WTC11 (cell line): ENCODE results near the gene RPL18. TPM values are rescaled to one million over a fixed set of nuclear protein-coding genes. Genes with fewer than 3 reads are reported as not detected.

Experiments used
- ATAC-seq: fragments of 200-7000 bp; cut with Tn5 transposase; 2 replicates; pipeline ENCODE4 v1.10.0; 2021; ENCODE audit warnings: mild to moderate bottlenecking, moderate library complexity
- CTCF ChIA-PET: fragments of 300-600 bp; sonication (Branson Sonifier 250); formaldehyde crosslinking; loops from one replicate; lab custom pipeline; 2021; ENCODE audit warnings: antibody characterized with exemption; lab: Charles Lee
- POLR2A ChIA-PET: fragments of 350-600 bp; sonication (Branson Sonifier 250); formaldehyde crosslinking; loops from one replicate; lab custom pipeline; 2021; ENCODE audit warnings: antibody characterized with exemption; lab: Charles Lee
- DNase-seq: peaks from one replicate; pipeline ENCODE4 v3.0.0; 2021; ENCODE audit warnings: low spot score
- H3K27ac Mint-ChIP-seq: 2 replicates; pipeline ENCODE4 v1.8.0; 2021; ENCODE audit warnings: mixed read lengths
- H3K27me3 Mint-ChIP-seq: 2 replicates; pipeline ENCODE4 v1.8.0; 2021; ENCODE audit warnings: low read depth, mild to moderate bottlenecking, moderate library complexity, mixed read lengths
- H3K36me3 Mint-ChIP-seq: 2 replicates; pipeline ENCODE4 v1.8.0; 2021; ENCODE audit warnings: mixed read lengths
- H3K4me1 Mint-ChIP-seq: 2 replicates; pipeline ENCODE4 v1.8.0; 2022; ENCODE audit warnings: mixed read lengths
- H3K4me3 Mint-ChIP-seq: 2 replicates; pipeline ENCODE4 v1.8.0; 2021; ENCODE audit warnings: mild to moderate bottlenecking, moderate library complexity, mixed read lengths
- H3K9me3 Mint-ChIP-seq: 2 replicates; pipeline ENCODE4 v1.8.0; 2021; ENCODE audit warnings: mixed read lengths
- ATF6 ChIP-seq: sonication (generic); formaldehyde crosslinking; IDR thresholded peaks from 2 replicates; pipeline ENCODE4 v1.8.1; 2023; ENCODE audit warnings: mild to moderate bottlenecking, missing genetic modification reagents
- CTCF ChIP-seq: fragments of 200-600 bp; IDR thresholded peaks from 2 replicates; pipeline ENCODE4 v1.8.0; 2022; ENCODE audit warnings: antibody characterized with exemption
- ESRRA ChIP-seq: sonication (generic); formaldehyde crosslinking; IDR thresholded peaks from 2 replicates; pipeline ENCODE4 v1.8.1; 2022; ENCODE audit warnings: mild to moderate bottlenecking, missing genetic modification reagents, borderline replicate concordance
- FOXJ3 ChIP-seq: sonication (generic); formaldehyde crosslinking; IDR thresholded peaks from 2 replicates; pipeline ENCODE4 v1.9.0; 2021; ENCODE audit warnings: missing genetic modification reagents, mild to moderate bottlenecking, borderline replicate concordance
- FOXP1 ChIP-seq: sonication (generic); formaldehyde crosslinking; IDR thresholded peaks from 2 replicates; pipeline ENCODE4 v1.8.0; 2022; ENCODE audit warnings: missing genetic modification reagents, mild to moderate bottlenecking, moderate library complexity, borderline replicate concordance
- HMGA2 ChIP-seq: fragments of 250-450 bp; sonication (Bioruptor Pico); IDR thresholded peaks from 2 replicates; pipeline ENCODE4 v1.4.0; 2021; ENCODE audit warnings: mild to moderate bottlenecking, moderate library complexity
- IRF1 ChIP-seq: sonication (generic); formaldehyde crosslinking; IDR thresholded peaks from 2 replicates; pipeline ENCODE4 v1.8.0; 2023; ENCODE audit warnings: missing genetic modification reagents
- MAX ChIP-seq: sonication (generic); formaldehyde crosslinking; IDR thresholded peaks from 2 replicates; pipeline ENCODE4 v1.8.0; 2022; ENCODE audit warnings: mild to moderate bottlenecking, missing genetic modification reagents
- NFYB ChIP-seq: sonication (generic); formaldehyde crosslinking; conservative IDR thresholded peaks from 2 replicates; pipeline ENCODE4 v1.8.0; 2022; ENCODE audit warnings: low read depth, missing genetic modification reagents
- PRDM15 ChIP-seq: sonication (generic); formaldehyde crosslinking; IDR thresholded peaks from 2 replicates; pipeline ENCODE4 v1.8.0; 2022; ENCODE audit warnings: missing genetic modification reagents
- RELA ChIP-seq: sonication (generic); formaldehyde crosslinking; IDR thresholded peaks from 2 replicates; pipeline ENCODE4 v1.8.1; 2022; ENCODE audit warnings: missing genetic modification reagents, mild to moderate bottlenecking, borderline replicate concordance
- RORB ChIP-seq: fragments of 250-450 bp; sonication (Bioruptor Pico); IDR thresholded peaks from 2 replicates; pipeline ENCODE4 v1.9.0; 2021; ENCODE audit warnings: mild to moderate bottlenecking
- SOX15 ChIP-seq: fragments of 250-450 bp; sonication (Bioruptor Pico); IDR thresholded peaks from 2 replicates; pipeline ENCODE4 v1.9.0; 2021; ENCODE audit warnings: mild to moderate bottlenecking
- SP1 ChIP-seq: sonication (generic); formaldehyde crosslinking; conservative IDR thresholded peaks from 2 replicates; pipeline ENCODE4 v1.8.1; 2022; ENCODE audit warnings: missing genetic modification reagents
- TCF7 ChIP-seq: sonication (generic); formaldehyde crosslinking; IDR thresholded peaks from 2 replicates; pipeline ENCODE4 v1.8.0; 2022; ENCODE audit warnings: mild to moderate bottlenecking, low read depth, missing genetic modification reagents, moderate library complexity
- TEAD4 ChIP-seq: sonication (generic); formaldehyde crosslinking; IDR thresholded peaks from 2 replicates; pipeline ENCODE4 v1.8.0; 2022; ENCODE audit warnings: mild to moderate bottlenecking, missing genetic modification reagents
- USF2 ChIP-seq: sonication (generic); formaldehyde crosslinking; IDR thresholded peaks from 2 replicates; pipeline ENCODE4 v1.8.1; 2023; ENCODE audit warnings: mild to moderate bottlenecking, missing genetic modification reagents, moderate library complexity
- ZBTB43 ChIP-seq: sonication (generic); formaldehyde crosslinking; IDR thresholded peaks from 2 replicates; pipeline ENCODE4 v1.8.1; 2023; ENCODE audit warnings: mild to moderate bottlenecking, missing genetic modification reagents
- ZMAT4 ChIP-seq: fragments of 250-450 bp; sonication (Bioruptor Pico); IDR thresholded peaks from 2 replicates; pipeline ENCODE4 v1.9.0; 2021; ENCODE audit warnings: mild to moderate bottlenecking
- ZNF121 ChIP-seq: sonication (generic); formaldehyde crosslinking; IDR thresholded peaks from 2 replicates; pipeline ENCODE4 v1.8.0; 2023; ENCODE audit warnings: missing genetic modification reagents
- ZNF317 ChIP-seq: sonication (generic); formaldehyde crosslinking; IDR thresholded peaks from 2 replicates; pipeline ENCODE4 v1.8.1; 2023; ENCODE audit warnings: low read depth, mild to moderate bottlenecking, moderate library complexity, missing genetic modification reagents, borderline replicate concordance
- ZSCAN18 ChIP-seq: fragments of 250-450 bp; sonication (Bioruptor Pico); IDR thresholded peaks from 2 replicates; pipeline ENCODE4 v2.1.2; 2022; ENCODE audit warnings: mild to moderate bottlenecking, moderate library complexity
- total RNA-seq: library from RNA; stranded (reverse); gene quantifications from 3 replicates; pipeline ENCODE4 v1.2.3, GENCODE V29; 2021

Gene RPL18
- total RNA-seq, 1 experiment from 2014 or later = 1,712 TPM

GRCh38 chr19:48661711-48662090 lies 42.7 kb upstream of the RPL18 start (continued):
- TF ChIP-seq CTCF (no peak), ZSCAN18 (CRISPR knock-in tag) (no peak), ZMAT4 (CRISPR knock-in tag) (no peak), ATF6 (CRISPR knock-in tag) (no peak), IRF1 (CRISPR knock-in tag) (no peak), SP1 (CRISPR knock-in tag) (no peak), TEAD4 (CRISPR knock-in tag) (no peak), RELA (no peak), RORB (CRISPR knock-in tag) (no peak)

- H3K27ac Mint-ChIP-seq = no peak overlapping the region
- peaks cover 6% of the 10 kb centered on the region for H3K9me3 Mint-ChIP-seq
- no peak overlapping the region for H3K4me3 Mint-ChIP-seq
- peak; percentile 88 for DNase-seq
- H3K4me1 Mint-ChIP-seq = peaks cover 8% of the 10 kb centered on the region
- TF ChIP-seq NFYB = peak; percentile 80
- TF ChIP-seq PRDM15 (CRISPR knock-in tag) = peak; percentile 38; the same call in 1 of the 2 replicates
- no peak for TF ChIP-seq FOXJ3 (CRISPR knock-in tag)
- TF ChIP-seq TCF7 (CRISPR knock-in tag) = 0 out of 2 replicates have a peak, but pooled peaks have one; percentile 46
- peak; percentile 81 for TF ChIP-seq MAX (CRISPR knock-in tag)
- peak; percentile 68; the same call in 1 of the 2 replicates for TF ChIP-seq FOXP1 (CRISPR knock-in tag)
- TF ChIP-seq SOX15 (CRISPR knock-in tag) = no peak
- no peak for TF ChIP-seq ZNF317 (CRISPR knock-in tag)
- TF ChIP-seq ZNF121 (CRISPR knock-in tag) = no peak
- no peak for TF ChIP-seq USF2 (CRISPR knock-in tag)
- no peak for TF ChIP-seq HMGA2 (CRISPR knock-in tag)
- no peak for TF ChIP-seq ESRRA (CRISPR knock-in tag)
- no peak for TF ChIP-seq ZBTB43 (CRISPR knock-in tag)
- peaks cover 6% of the 10 kb centered on the region for H3K36me3 Mint-ChIP-seq
- peaks cover 23% of the 10 kb centered on the region for H3K27me3 Mint-ChIP-seq
- ChIA-PET POLR2A (no interaction called here), CTCF (interaction anchor here (0.5 to 0.8 kb wide), 2 partner anchors 13 to 15 kb away, joined by 3 read pairs; no protein-coding TSS in a partner anchor)
- peak; percentile 82 for ATAC-seq
Measured at GRCh38 chr19:48660852-48661710, 42.1 kb upstream of the RPL18 start.
